CD14-positive monocyte (primary cell): ENCODE results near the gene PON1. TPM values are rescaled to one million over a fixed set of nuclear protein-coding genes. Genes with fewer than 3 reads are reported as not detected.

ENCODE experiments used
- DNase-seq, 3 donors: peaks; one replicate each; pipeline ENCODE4 v3.0.0-alpha.2; 2011 to 2022
- H2AFZ ChIP-seq: 2 replicates; pipeline ENCODE4 v1.6.0; 2012; ENCODE audit warnings: mild to moderate bottlenecking, low read depth, low read length, inconsistent platforms; ENCODE audit not compliant: insufficient read depth, poor library complexity, severe bottlenecking
- H3K27ac ChIP-seq, 2 donors: 1 replicate in 1 of 2; 2 replicates in 1 of 2; pipeline ENCODE4 v1.5.1; 2012 to 2013; ENCODE audit warnings: low read length in 2 of 2, control low read depth in 1 of 2, inconsistent platforms in 1 of 2, low read depth in 1 of 2, mild to moderate bottlenecking in 1 of 2
- H3K27me3 ChIP-seq, 2 donors: one replicate each; pipeline versions ENCODE4 v1.6.0 to v1.6.1; 2011 to 2013; ENCODE audit warnings: low read length in 2 of 2; ENCODE audit not compliant: control insufficient read depth in 2 of 2, insufficient read depth in 2 of 2
- H3K36me3 ChIP-seq, 2 donors: replicated peaks in 1 of 2; 1 replicate in 1 of 2; 2 replicates in 1 of 2; pipeline versions ENCODE4 v1.5.1 to v1.6.1; 2012 to 2013; ENCODE audit warnings: low read length in 2 of 2, control low read depth in 1 of 2, inconsistent platforms in 1 of 2, mild to moderate bottlenecking in 1 of 2; ENCODE audit not compliant: insufficient read depth in 2 of 2, control insufficient read depth in 1 of 2
- H3K4me1 ChIP-seq, 2 donors: 1 replicate in 1 of 2; 2 replicates in 1 of 2; pipeline versions ENCODE4 v1.5.1 to v1.6.1; 2012 to 2013; ENCODE audit warnings: low read length in 2 of 2, control low read depth in 1 of 2, inconsistent platforms in 1 of 2, mild to moderate bottlenecking in 1 of 2, moderate library complexity in 1 of 2; ENCODE audit not compliant: insufficient read depth in 2 of 2, control insufficient read depth in 1 of 2
- H3K4me2 ChIP-seq: replicated peaks from 2 replicates; pipeline ENCODE3; 2012; ENCODE audit warnings: low read length, moderate library complexity, mild to moderate bottlenecking; ENCODE audit not compliant: poor library complexity, severe bottlenecking; ENCODE audit errors: extremely low read depth
- H3K4me3 ChIP-seq, 3 experiments: fragments of 200-600 bp in 1 of 3; sonication (generic) in 1 of 3; replicated peaks in 1 of 3; 1 replicate in 2 of 3; 2 replicates in 1 of 3; pipeline ENCODE4 v1.5.1; 2011 to 2013; ENCODE audit warnings: low read length in 3 of 3, mild to moderate bottlenecking in 3 of 3, control low read depth in 2 of 3, low read depth in 2 of 3, inconsistent platforms in 1 of 3, moderate library complexity in 1 of 3
- H3K79me2 ChIP-seq: 2 replicates; pipeline ENCODE4 v1.6.0; 2012; ENCODE audit warnings: mild to moderate bottlenecking, control low read depth, inconsistent platforms, low read length, moderate library complexity; ENCODE audit not compliant: insufficient read depth
- H3K9ac ChIP-seq: 2 replicates; pipeline ENCODE4 v1.6.0; 2017; ENCODE audit warnings: low read length, mild to moderate bottlenecking; ENCODE audit not compliant: insufficient read depth, poor library complexity, severe bottlenecking
- H3K9me3 ChIP-seq, 2 donors: replicated peaks in 1 of 2; 1 replicate in 1 of 2; 2 replicates in 1 of 2; pipeline versions ENCODE4 v1.5.1 to v1.6.1; 2012 to 2013; ENCODE audit warnings: low read length in 2 of 2, control low read depth in 1 of 2; ENCODE audit not compliant: control insufficient read depth in 1 of 2, insufficient read depth in 1 of 2
- H4K20me1 ChIP-seq: 2 replicates; pipeline ENCODE4 v1.6.0; 2012; ENCODE audit warnings: mild to moderate bottlenecking, low read length, control low read depth, moderate library complexity; ENCODE audit not compliant: insufficient read depth
- H3K27ac Mint-ChIP-seq, 7 donors: one replicate each; pipeline ENCODE4 v1.8.0; 2020; ENCODE audit warnings: mild to moderate bottlenecking in 7 of 7, mixed read lengths in 7 of 7, moderate library complexity in 6 of 7, inconsistent platforms in 2 of 7
- H3K27me3 Mint-ChIP-seq, 3 donors: one replicate each; pipeline ENCODE4 v1.8.0; 2021 to 2022; ENCODE audit warnings: low read depth in 3 of 3, mild to moderate bottlenecking in 3 of 3, mixed read lengths in 3 of 3, moderate library complexity in 3 of 3, inconsistent platforms in 1 of 3
- H3K36me3 Mint-ChIP-seq, 2 donors: one replicate each; pipeline ENCODE4 v1.8.0; 2020; ENCODE audit warnings: mixed read lengths in 2 of 2, inconsistent platforms in 1 of 2, mild to moderate bottlenecking in 1 of 2
- H3K4me1 Mint-ChIP-seq: one replicate; pipeline ENCODE4 v1.8.0; 2020; ENCODE audit warnings: mild to moderate bottlenecking, mixed read lengths
- H3K4me3 Mint-ChIP-seq, 2 donors: one replicate each; pipeline ENCODE4 v1.8.0; 2020; ENCODE audit warnings: mild to moderate bottlenecking in 2 of 2, mixed read lengths in 2 of 2, moderate library complexity in 1 of 2
- H3K9me3 Mint-ChIP-seq, 7 donors: one replicate each; pipeline ENCODE4 v1.8.0; 2020 to 2022; ENCODE audit warnings: mixed read lengths in 7 of 7, mild to moderate bottlenecking in 6 of 7, moderate library complexity in 6 of 7, inconsistent platforms in 2 of 7
- WGBS: methylation state at CpG from one replicate; pipeline ENCODE4 v1.1.5; 2013; ENCODE audit warnings: missing lambda C conversion rate; ENCODE audit not compliant: insufficient coverage; 5-methylcytosine and 5-hydroxymethylcytosine counted together
- intact Hi-C, 2 donors: fragments of 100-400 bp; cut with micrococcal nuclease; formaldehyde crosslinking; loops; one replicate each; pipeline versions ENCODE4 v1.15.0 to v1.15.1; 2023
- polyA plus RNA-seq, 3 donors: library from polyadenylated mRNA; depleted of rRNA in 1 of 3; unstranded in 2 of 3; stranded (reverse) in 1 of 3; fragments of 300-500 nt in 2 of 3; fragments of >200 nt in 1 of 3; fragmentation: Illumina TruSeq in 2 of 3; gene quantifications; 1 replicate in 2 of 3; 2 replicates in 1 of 3; pipeline ENCODE4 v1.2.3, GENCODE V29; 2012 to 2021
- TF ChIP-seq, protein P1 (sequence below): fragments of 200-600 bp; IDR thresholded peaks from one replicate; pipeline ENCODE4 v1.8.0; 2022; ENCODE audit warnings: antibody characterized with exemption, mild to moderate bottlenecking

The PON1 gene
- polyA plus RNA-seq, 3 donors = not detected

DNA sequence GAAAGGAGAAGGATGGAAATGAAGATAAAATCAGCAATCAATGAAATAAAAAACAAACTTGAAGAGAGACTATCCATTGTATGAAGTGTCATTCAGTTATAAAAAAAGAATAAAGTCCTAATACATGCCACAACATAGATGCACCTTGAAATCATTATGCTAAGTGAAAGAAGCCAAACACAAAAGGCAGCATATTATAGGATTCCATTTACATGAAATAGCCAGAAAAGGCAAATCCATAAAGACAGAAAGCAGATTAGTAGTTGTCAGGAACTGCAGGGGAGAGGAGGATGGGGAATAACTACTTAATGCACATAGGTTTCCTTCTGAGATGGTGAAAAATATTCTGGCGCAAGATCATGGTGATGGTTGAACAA lies 6.6 kb upstream of the PON1 start:
- Histone ChIP-seq H3K27me3 (no peaks in the 10 kb centered on the region), H2AFZ (peak overlapping the region; percentile 49), H3K27ac (peak overlapping the region in 1 of 2 donors; percentile 12), H3K9me3 (no peaks in the 10 kb centered on the region), H4K20me1 (no peaks in the 10 kb centered on the region), H3K4me1 (no peaks in the 10 kb centered on the region), H3K79me2 (no peaks in the 10 kb centered on the region), H3K4me2 (peak overlapping the region; percentile 48), H3K4me3 (peak overlapping the region in 1 of 3 experiments; percentile 27), H3K36me3 (no peaks in the 10 kb centered on the region), H3K9ac (no peak overlapping the region)
- WGBS = no CpG with 5 or more reads among the region's 1 CpG
- TF ChIP-seq, protein P1, sequence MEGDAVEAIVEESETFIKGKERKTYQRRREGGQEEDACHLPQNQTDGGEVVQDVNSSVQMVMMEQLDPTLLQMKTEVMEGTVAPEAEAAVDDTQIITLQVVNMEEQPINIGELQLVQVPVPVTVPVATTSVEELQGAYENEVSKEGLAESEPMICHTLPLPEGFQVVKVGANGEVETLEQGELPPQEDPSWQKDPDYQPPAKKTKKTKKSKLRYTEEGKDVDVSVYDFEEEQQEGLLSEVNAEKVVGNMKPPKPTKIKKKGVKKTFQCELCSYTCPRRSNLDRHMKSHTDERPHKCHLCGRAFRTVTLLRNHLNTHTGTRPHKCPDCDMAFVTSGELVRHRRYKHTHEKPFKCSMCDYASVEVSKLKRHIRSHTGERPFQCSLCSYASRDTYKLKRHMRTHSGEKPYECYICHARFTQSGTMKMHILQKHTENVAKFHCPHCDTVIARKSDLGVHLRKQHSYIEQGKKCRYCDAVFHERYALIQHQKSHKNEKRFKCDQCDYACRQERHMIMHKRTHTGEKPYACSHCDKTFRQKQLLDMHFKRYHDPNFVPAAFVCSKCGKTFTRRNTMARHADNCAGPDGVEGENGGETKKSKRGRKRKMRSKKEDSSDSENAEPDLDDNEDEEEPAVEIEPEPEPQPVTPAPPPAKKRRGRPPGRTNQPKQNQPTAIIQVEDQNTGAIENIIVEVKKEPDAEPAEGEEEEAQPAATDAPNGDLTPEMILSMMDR = no peak
- Mint-ChIP-seq H3K27me3 (peaks cover 0 to 2% (median 0%) of the 10 kb centered on the region in 3 donors), H3K36me3 (no peaks in the 10 kb centered on the region), H3K9me3 (peaks cover 0 to 2% (median 0%) of the 10 kb centered on the region in 7 donors), H3K4me3 (peak overlapping the region in 1 of 2 donors; percentile 80), H3K4me1 (peaks cover 6% of the 10 kb centered on the region), H3K27ac (no peak overlapping the region)
- intact Hi-C loops = no loop called here
- no peak for DNase-seq

DNA sequence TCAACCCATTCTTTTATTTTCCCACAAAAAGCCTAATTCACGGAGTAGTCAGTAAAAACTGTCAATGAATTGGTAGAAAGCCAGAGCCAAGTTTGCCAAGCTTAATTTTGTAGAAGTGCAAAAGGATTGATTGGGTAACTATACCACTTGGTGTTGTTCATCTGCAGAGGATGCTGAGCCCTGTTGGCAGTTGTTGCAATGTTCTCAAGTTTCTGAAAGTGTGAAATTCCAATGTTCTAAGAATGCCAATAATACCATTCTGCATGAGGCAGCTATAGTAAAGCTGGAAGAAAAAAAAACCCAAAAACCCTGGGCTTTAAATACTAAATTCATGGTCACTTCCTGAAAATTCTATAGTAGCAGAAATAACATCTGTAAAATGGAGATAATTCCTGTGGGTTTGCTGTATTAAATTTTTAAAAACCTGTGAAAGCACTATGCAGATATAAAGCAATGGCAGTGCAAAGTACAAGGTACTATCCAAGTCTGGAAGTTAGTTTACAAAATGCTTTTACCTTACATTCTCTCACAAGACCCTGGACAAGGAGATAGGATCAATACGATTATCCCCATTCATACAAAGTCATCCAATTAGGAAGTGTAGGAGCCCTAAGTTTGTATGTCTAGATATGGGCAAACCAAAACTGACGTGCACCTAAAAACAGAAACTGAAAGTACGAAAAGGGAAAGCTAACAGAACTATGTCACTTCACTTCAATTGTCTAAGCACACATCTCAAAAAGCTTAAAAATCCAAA lies 6.0 kb upstream of the PON1 start:
- no CpG with 5 or more reads among the region's 4 CpGs for WGBS
- H3K9me3 Mint-ChIP-seq = peaks cover 0 to 5% (median 1%) of the 10 kb centered on the region in 7 donors
- H3K4me2 ChIP-seq = peak overlapping the region; percentile 48
- no peaks in the 10 kb centered on the region for H3K27me3 ChIP-seq
- no peaks in the 10 kb centered on the region for H3K36me3 Mint-ChIP-seq
- H4K20me1 ChIP-seq = no peaks in the 10 kb centered on the region
- H3K79me2 ChIP-seq = no peaks in the 10 kb centered on the region
- peak overlapping the region; percentile 21 to 80 for H3K4me3 Mint-ChIP-seq
- H3K4me1 ChIP-seq = no peaks in the 10 kb centered on the region
- H3K4me1 Mint-ChIP-seq = peaks cover 6% of the 10 kb centered on the region
- intact Hi-C loops = no loop called here
- H3K27ac ChIP-seq = peak overlapping the region in 1 of 2 donors; percentile 12
- H3K4me3 ChIP-seq = peak overlapping the region in 1 of 3 experiments; percentile 27
- no peak overlapping the region for H3K27ac Mint-ChIP-seq
- peak overlapping the region; percentile 49 for H2AFZ ChIP-seq
- DNase-seq = no peak
- peaks cover 0 to 2% (median 0%) of the 10 kb centered on the region in 3 donors for H3K27me3 Mint-ChIP-seq
- TF ChIP-seq, protein P1 = no peak
- no peaks in the 10 kb centered on the region for H3K36me3 ChIP-seq
- no peak overlapping the region for H3K9ac ChIP-seq
- no peaks in the 10 kb centered on the region for H3K9me3 ChIP-seq
